ENCODE data around the gene PCA3.

Gene PCA3

DNA sequence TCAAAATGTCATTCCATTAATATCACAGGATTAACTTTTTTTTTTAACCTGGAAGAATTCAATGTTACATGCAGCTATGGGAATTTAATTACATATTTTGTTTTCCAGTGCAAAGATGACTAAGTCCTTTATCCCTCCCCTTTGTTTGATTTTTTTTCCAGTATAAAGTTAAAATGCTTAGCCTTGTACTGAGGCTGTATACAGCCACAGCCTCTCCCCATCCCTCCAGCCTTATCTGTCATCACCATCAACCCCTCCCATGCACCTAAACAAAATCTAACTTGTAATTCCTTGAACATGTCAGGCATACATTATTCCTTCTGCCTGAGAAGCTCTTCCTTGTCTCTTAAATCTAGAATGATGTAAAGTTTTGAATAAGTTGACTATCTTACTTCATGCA is 20.6 kb downstream of the PCA3 start:
- H3K4me1 Mint-ChIP-seq (ENCODE audit: low read depth): no peaks in the 10 kb centered on the region
- H3K9me3 Mint-ChIP-seq: no peaks in the 10 kb centered on the region
- no peaks in the 10 kb centered on the region for H3K36me3 Mint-ChIP-seq (ENCODE audit: low read depth)
- H3K4me3 Mint-ChIP-seq: no peak overlapping the region
- no peak overlapping the region for H3K27ac Mint-ChIP-seq
- H3K27me3 Mint-ChIP-seq (ENCODE audit: low read depth): peaks cover 2% of the 10 kb centered on the region
- no peak for DNase-seq (ENCODE audit: low spot score)

DNA sequence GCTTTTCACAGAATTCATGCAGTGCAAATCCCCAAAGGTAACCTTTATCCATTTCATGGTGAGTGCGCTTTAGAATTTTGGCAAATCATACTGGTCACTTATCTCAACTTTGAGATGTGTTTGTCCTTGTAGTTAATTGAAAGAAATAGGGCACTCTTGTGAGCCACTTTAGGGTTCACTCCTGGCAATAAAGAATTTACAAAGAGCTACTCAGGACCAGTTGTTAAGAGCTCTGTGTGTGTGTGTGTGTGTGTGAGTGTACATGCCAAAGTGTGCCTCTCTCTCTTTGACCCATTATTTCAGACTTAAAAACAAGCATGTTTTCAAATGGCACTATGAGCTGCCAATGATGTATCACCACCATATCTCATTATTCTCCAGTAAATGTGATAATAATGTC is 21.3 kb downstream of the PCA3 start:
- Mint-ChIP-seq H3K27ac (no peak overlapping the region), H3K4me3 (no peak overlapping the region), H3K9me3 (no peaks in the 10 kb centered on the region), H3K36me3 (ENCODE audit: low read depth) (no peaks in the 10 kb centered on the region), H3K4me1 (ENCODE audit: low read depth) (no peaks in the 10 kb centered on the region), H3K27me3 (ENCODE audit: low read depth) (peaks cover 2% of the 10 kb centered on the region)
- DNase-seq (ENCODE audit: low spot score): no peak

- Mint-ChIP-seq H3K36me3 (ENCODE audit: low read depth) (no peaks in the 10 kb centered on the region), H3K4me1 (ENCODE audit: low read depth) (no peaks in the 10 kb centered on the region), H3K9me3 (no peaks in the 10 kb centered on the region), H3K27ac (no peak overlapping the region), H3K27me3 (ENCODE audit: low read depth) (peaks cover 2% of the 10 kb centered on the region), H3K4me3 (no peak overlapping the region)
- no peak for DNase-seq (ENCODE audit: low spot score)
These were observed 23.4 kb downstream of the PCA3 start for GRCh38 chr9:76787677-76788076.

DNA sequence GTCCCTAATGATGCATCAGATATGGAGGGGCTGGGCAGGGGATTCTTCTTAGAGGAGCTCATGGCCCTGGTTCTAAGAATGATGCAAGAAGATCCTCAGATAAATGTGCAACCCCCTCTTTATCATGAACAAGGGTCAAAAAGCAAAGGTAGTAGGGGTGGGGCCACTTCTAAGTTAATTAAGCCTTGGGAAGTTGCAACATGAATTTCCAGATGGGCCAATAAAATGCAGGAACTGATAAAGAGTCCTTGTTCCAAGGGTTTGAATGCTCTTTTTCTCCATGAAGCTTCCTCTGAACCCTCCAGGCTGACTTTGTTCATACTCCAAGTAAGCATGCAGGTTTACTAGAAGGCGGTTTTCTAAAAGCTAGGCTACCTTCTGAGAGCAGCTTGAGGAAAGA is 25.6 kb downstream of the PCA3 start:
- Mint-ChIP-seq H3K27ac (no peak overlapping the region), H3K27me3 (ENCODE audit: low read depth) (peaks cover 2% of the 10 kb centered on the region), H3K4me3 (no peak overlapping the region), H3K4me1 (ENCODE audit: low read depth) (no peaks in the 10 kb centered on the region), H3K9me3 (no peaks in the 10 kb centered on the region), H3K36me3 (ENCODE audit: low read depth) (no peaks in the 10 kb centered on the region)
- DNase-seq (ENCODE audit: low spot score): no peak

DNA sequence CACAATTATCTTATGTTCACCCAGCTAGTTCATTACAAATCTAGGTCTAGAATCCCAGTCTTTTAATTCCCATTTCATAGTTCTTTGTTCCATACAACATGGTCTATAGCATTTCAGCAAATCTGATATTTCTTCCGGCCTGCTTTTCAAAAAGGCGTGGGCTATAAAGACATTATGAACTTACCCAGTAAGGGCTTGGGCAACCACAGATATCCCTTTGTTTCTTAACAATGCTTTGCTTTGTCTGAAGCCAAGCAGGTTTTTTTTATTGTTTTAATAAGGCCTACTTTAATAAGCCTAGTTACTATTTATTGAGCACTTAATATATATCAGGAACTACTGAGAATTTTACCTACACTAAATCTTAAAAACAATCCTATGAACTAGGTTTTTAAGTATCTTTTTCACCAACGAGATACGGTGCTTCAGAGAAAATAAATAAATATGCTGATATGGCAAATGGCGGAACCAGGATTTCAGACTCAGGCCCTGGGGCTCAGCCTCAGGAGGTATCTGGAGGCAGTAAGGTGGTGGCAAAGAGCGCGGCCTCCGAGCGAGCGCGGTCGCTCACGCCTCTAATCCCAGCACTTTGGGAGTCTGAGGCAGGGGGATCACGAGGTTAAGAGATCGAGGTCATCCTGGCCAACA is 29.7 kb downstream of the PCA3 start:
- no peaks in the 10 kb centered on the region for H3K9me3 Mint-ChIP-seq
- H3K4me1 Mint-ChIP-seq (ENCODE audit: low read depth): peaks cover 3% of the 10 kb centered on the region
- no peak overlapping the region for H3K4me3 Mint-ChIP-seq
- no peak overlapping the region for H3K27ac Mint-ChIP-seq
- no peaks in the 10 kb centered on the region for H3K36me3 Mint-ChIP-seq (ENCODE audit: low read depth)
- peaks cover 3% of the 10 kb centered on the region for H3K27me3 Mint-ChIP-seq (ENCODE audit: low read depth)
- no peak for DNase-seq (ENCODE audit: low spot score)

GRCh38 chr9:76796296-76796695 is 32.1 kb downstream of the PCA3 start:
- peaks cover 3% of the 10 kb centered on the region for H3K27me3 Mint-ChIP-seq (ENCODE audit: low read depth)
- no peak overlapping the region for H3K4me3 Mint-ChIP-seq
- H3K27ac Mint-ChIP-seq: no peak overlapping the region
- peaks cover 3% of the 10 kb centered on the region for H3K4me1 Mint-ChIP-seq (ENCODE audit: low read depth)
- H3K36me3 Mint-ChIP-seq (ENCODE audit: low read depth): no peaks in the 10 kb centered on the region
- H3K9me3 Mint-ChIP-seq: no peaks in the 10 kb centered on the region
- no peak for DNase-seq (ENCODE audit: low spot score)

DNA sequence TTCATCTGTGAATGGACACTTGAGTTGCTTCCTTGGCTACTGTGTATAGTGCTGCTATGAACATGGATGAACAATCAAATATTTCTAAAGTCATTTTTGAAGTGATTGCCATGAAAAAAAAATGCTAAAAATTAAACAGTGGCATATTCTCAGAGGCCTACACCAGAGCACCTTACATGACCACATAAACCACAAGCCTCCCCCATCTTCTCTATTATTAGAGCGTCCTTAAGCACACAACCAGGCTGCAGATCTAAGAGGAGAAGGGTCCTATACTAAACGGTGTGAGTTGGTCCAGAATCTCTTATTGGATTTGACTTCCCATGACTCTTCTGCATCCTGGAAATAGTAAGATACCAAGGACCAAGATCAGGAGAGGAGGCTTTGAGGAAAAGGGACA is 34.3 kb downstream of the PCA3 start:
- Mint-ChIP-seq H3K4me1 (ENCODE audit: low read depth) (peaks cover 3% of the 10 kb centered on the region), H3K36me3 (ENCODE audit: low read depth) (no peaks in the 10 kb centered on the region), H3K9me3 (no peaks in the 10 kb centered on the region), H3K27ac (no peak overlapping the region), H3K4me3 (no peak overlapping the region), H3K27me3 (ENCODE audit: low read depth) (peaks cover 5% of the 10 kb centered on the region)
- no peak for DNase-seq (ENCODE audit: low spot score)

GRCh38 chr9:76799473-76799872 is 35.2 kb downstream of the PCA3 start:
- H3K9me3 Mint-ChIP-seq: no peaks in the 10 kb centered on the region
- no peak for DNase-seq (ENCODE audit: low spot score)
- no peak overlapping the region for H3K4me3 Mint-ChIP-seq
- H3K27ac Mint-ChIP-seq: no peak overlapping the region
- H3K36me3 Mint-ChIP-seq (ENCODE audit: low read depth): no peaks in the 10 kb centered on the region
- H3K4me1 Mint-ChIP-seq (ENCODE audit: low read depth): peaks cover 3% of the 10 kb centered on the region
- peaks cover 5% of the 10 kb centered on the region for H3K27me3 Mint-ChIP-seq (ENCODE audit: low read depth)

GRCh38 chr9:76800901-76801300 is 36.7 kb downstream of the PCA3 start:
- no peak for DNase-seq (ENCODE audit: low spot score)
- Mint-ChIP-seq H3K36me3 (ENCODE audit: low read depth) (no peaks in the 10 kb centered on the region), H3K4me1 (ENCODE audit: low read depth) (peaks cover 3% of the 10 kb centered on the region), H3K27me3 (ENCODE audit: low read depth) (peaks cover 5% of the 10 kb centered on the region), H3K27ac (no peak overlapping the region), H3K4me3 (no peak overlapping the region), H3K9me3 (no peaks in the 10 kb centered on the region)

DNA sequence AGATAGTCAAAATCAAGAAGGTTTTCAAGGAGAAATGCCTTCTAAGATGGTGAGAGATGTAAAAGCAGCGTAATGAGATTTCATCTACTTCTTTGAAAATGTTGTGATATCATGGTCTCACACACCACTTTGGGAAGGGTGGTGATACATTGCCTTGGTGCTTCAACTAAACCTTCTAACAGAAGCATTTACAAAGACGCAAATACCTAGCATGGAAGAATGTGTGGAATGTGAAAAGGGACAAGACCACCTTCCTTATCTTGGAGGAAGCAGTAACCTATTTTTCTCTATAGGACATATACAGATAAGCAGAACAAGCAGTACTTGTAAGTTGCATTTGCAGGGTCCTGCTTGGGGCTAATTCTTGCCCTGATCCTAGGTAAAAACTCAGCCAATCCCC is 38.8 kb downstream of the PCA3 start:
- peaks cover 3% of the 10 kb centered on the region for H3K4me1 Mint-ChIP-seq (ENCODE audit: low read depth)
- H3K9me3 Mint-ChIP-seq: no peaks in the 10 kb centered on the region
- peaks cover 2% of the 10 kb centered on the region for H3K27me3 Mint-ChIP-seq (ENCODE audit: low read depth)
- no peak overlapping the region for H3K4me3 Mint-ChIP-seq
- H3K36me3 Mint-ChIP-seq (ENCODE audit: low read depth): no peaks in the 10 kb centered on the region
- H3K27ac Mint-ChIP-seq: no peak overlapping the region
- no peak for DNase-seq (ENCODE audit: low spot score)

- no peaks in the 10 kb centered on the region for H3K4me1 Mint-ChIP-seq (ENCODE audit: low read depth)
- H3K4me3 Mint-ChIP-seq: no peak overlapping the region
- H3K27ac Mint-ChIP-seq: no peak overlapping the region
- H3K9me3 Mint-ChIP-seq: no peaks in the 10 kb centered on the region
- peaks cover 2% of the 10 kb centered on the region for H3K27me3 Mint-ChIP-seq (ENCODE audit: low read depth)
- DNase-seq (ENCODE audit: low spot score): no peak
- no peaks in the 10 kb centered on the region for H3K36me3 Mint-ChIP-seq (ENCODE audit: low read depth)
These were observed 39.5 kb downstream of the PCA3 start for GRCh38 chr9:76803762-76804161.

DNA sequence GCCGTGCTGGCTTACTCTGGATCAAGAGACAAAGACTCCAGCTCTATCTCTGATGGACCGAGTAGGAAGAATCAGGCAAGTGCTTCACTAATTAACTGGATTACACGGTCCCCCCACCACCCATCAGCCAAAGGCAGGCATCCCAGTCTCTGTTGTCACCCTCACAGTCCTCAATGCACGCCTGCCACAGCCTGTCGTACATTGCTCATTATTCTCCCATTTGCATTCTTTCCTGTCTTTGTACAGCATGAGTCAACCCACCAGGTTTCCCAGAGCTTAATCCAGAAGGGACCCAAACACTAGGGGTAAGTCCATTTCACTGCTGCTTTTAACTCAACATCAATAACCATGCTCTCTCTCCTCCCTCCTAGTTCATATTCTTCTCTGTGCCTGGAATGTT is 44.4 kb downstream of the PCA3 start:
- H3K27ac Mint-ChIP-seq: no peak overlapping the region
- H3K9me3 Mint-ChIP-seq: no peaks in the 10 kb centered on the region
- no peaks in the 10 kb centered on the region for H3K4me1 Mint-ChIP-seq (ENCODE audit: low read depth)
- no peak overlapping the region for H3K4me3 Mint-ChIP-seq
- no peak for DNase-seq (ENCODE audit: low spot score)
- H3K36me3 Mint-ChIP-seq (ENCODE audit: low read depth): no peaks in the 10 kb centered on the region
- no peaks in the 10 kb centered on the region for H3K27me3 Mint-ChIP-seq (ENCODE audit: low read depth)

DNA sequence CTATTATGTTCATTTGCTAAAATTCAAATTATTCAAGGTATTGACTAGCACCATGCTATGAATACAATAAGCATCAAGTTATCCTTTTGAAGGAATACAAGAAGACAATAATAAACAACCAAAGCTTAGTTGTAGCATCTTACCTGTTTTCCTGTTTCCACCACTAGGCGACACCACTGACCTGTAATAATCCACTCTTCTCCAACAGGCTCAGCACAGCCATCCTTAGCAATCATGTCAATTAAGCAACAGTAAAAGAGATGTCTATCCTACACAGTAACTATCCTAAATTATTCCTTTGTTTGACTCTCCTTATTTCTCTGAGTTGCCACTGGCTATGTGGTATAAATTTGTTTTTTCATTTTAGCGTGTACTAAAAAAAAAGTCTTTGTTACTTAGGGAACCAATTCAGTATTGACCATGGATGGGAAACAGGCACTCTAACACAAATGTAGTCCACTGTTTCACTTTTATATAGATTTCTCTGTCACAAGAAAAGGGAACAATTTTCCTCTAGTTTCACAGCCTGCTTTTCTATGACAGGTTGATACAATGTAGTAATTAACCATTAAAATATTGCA is 46.2 kb downstream of the PCA3 start:
- no peaks in the 10 kb centered on the region for H3K9me3 Mint-ChIP-seq
- H3K4me1 Mint-ChIP-seq (ENCODE audit: low read depth): no peaks in the 10 kb centered on the region
- no peak overlapping the region for H3K4me3 Mint-ChIP-seq
- no peak for DNase-seq (ENCODE audit: low spot score)
- no peaks in the 10 kb centered on the region for H3K27me3 Mint-ChIP-seq (ENCODE audit: low read depth)
- H3K36me3 Mint-ChIP-seq (ENCODE audit: low read depth): no peaks in the 10 kb centered on the region
- H3K27ac Mint-ChIP-seq: no peak overlapping the region

- Mint-ChIP-seq H3K27ac (no peak overlapping the region), H3K4me1 (ENCODE audit: low read depth) (no peaks in the 10 kb centered on the region), H3K4me3 (no peak overlapping the region), H3K9me3 (no peaks in the 10 kb centered on the region), H3K27me3 (ENCODE audit: low read depth) (no peaks in the 10 kb centered on the region), H3K36me3 (ENCODE audit: low read depth) (no peaks in the 10 kb centered on the region)
- no peak for DNase-seq (ENCODE audit: low spot score)
These were observed 48.4 kb downstream of the PCA3 start for GRCh38 chr9:76812591-76812990.

DNA sequence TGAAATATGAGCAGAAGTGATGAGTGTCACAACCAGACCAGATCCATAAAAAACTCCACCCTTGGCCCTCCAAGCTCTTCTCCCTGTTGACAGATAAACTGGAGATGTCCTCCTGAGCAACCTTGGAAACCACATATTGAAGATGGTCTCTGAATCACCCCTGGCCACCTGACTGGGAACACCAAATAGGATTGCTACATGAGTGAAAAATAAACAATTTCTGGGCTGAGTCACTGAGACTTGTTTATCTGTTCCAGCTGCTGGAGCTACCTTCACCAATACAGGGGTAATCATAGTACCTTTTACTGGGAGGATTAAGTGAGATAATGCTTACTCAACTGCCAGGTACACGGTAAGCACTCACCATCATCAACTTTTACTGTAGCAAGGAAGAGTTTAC is 53.3 kb downstream of the PCA3 start:
- H3K9me3 Mint-ChIP-seq: no peaks in the 10 kb centered on the region
- H3K27me3 Mint-ChIP-seq (ENCODE audit: low read depth): no peaks in the 10 kb centered on the region
- H3K36me3 Mint-ChIP-seq (ENCODE audit: low read depth): no peaks in the 10 kb centered on the region
- no peaks in the 10 kb centered on the region for H3K4me1 Mint-ChIP-seq (ENCODE audit: low read depth)
- no peak for DNase-seq (ENCODE audit: low spot score)
- no peak overlapping the region for H3K4me3 Mint-ChIP-seq
- no peak overlapping the region for H3K27ac Mint-ChIP-seq
